ENCODE measurements around the gene CHODL. TPM values are rescaled to one million over a fixed set of nuclear protein-coding genes. Genes with fewer than 3 reads are reported as not detected.

The CHODL gene
- total RNA-seq, result under 1 TPM in 2 of 4 donors, not detected in 2; 0.64 to 0.82 TPM

GRCh38 chr21:18244671-18245463 lies at the start of gene CHODL:
Gene CHODL, plus strand, starts transcription at chr21:18244833. Its CDS starts 391 bp downstream, at chr21:18245224.
- intact Hi-C loops (cut with DNase I; ENCODE audit: low total_unique reads), result no loop called here
- WGBS, 2 donors (ENCODE audit: low coverage in 1 of 2), result 0 to 15% methylated on average over 2 to 63 of the region's 72 CpGs
- H3K4me3 ChIP-seq, result peak within 1 kb of the TSS in 3 of 4 donors; percentile 2 to 43 (median 25)
- H3K9me3 ChIP-seq, result no peaks in the 10 kb centered on the region
- DNase-seq, result no peak
- peaks cover 36% of the 10 kb centered on the region for H3K27me3 ChIP-seq
- no peaks in the 10 kb centered on the region for H3K36me3 ChIP-seq
- TF ChIP-seq POLR2AphosphoS5 (IDR thresholded peaks at IDR 0.05), result no peak
- TF ChIP-seq POLR2A (IDR thresholded peaks at IDR 0.05), result no peak
- no peak for TF ChIP-seq EP300 (IDR thresholded peaks at IDR 0.05; ENCODE audit: low read depth)
- TF ChIP-seq CTCF (IDR thresholded peaks at IDR 0.05), result no peak
- peaks cover 0 to 5% (median 0%) of the 10 kb centered on the region in 4 donors for H3K4me1 ChIP-seq
- in situ Hi-C loops (cut with MboI; ENCODE audit: low pct_ligation_motif_present in 1 of 4, low pct_unique_long_range_greater_than_20kb in 1 of 4, low sequenced_read_pairs in 3 of 4), result no loop called here
- no peak within 1 kb of the TSS for H3K27ac ChIP-seq

GRCh38 chr21:18204931-18205330 lies 39.7 kb upstream of the CHODL start:
- Histone ChIP-seq H3K27me3 (no peaks in the 10 kb centered on the region), H3K4me3 (no peak overlapping the region), H3K27ac (no peak overlapping the region), H3K4me1 (no peaks in the 10 kb centered on the region), H3K9me3 (no peaks in the 10 kb centered on the region), H3K36me3 (no peaks in the 10 kb centered on the region)
- intact Hi-C loops (cut with DNase I; ENCODE audit: low total_unique reads) (no loop called here), in situ Hi-C loops (cut with MboI; ENCODE audit: low pct_ligation_motif_present in 1 of 4, low pct_unique_long_range_greater_than_20kb in 1 of 4, low sequenced_read_pairs in 3 of 4) (no loop called here)
- no peak for TF ChIP-seq POLR2AphosphoS5 (IDR thresholded peaks at IDR 0.05)
- TF ChIP-seq EP300 (IDR thresholded peaks at IDR 0.05; ENCODE audit: low read depth), result no peak
- TF ChIP-seq CTCF (IDR thresholded peaks at IDR 0.05), result no peak
- TF ChIP-seq POLR2A (IDR thresholded peaks at IDR 0.05), result no peak
- no peak for DNase-seq
- WGBS, 2 donors (ENCODE audit: low coverage in 1 of 2), result 87 to 89% methylated on average over 1 of the region's 1 CpG

GRCh38 chr21:18218331-18218730 lies 26.3 kb upstream of the CHODL start:
- Histone ChIP-seq H3K4me3 (no peak overlapping the region), H3K4me1 (no peaks in the 10 kb centered on the region), H3K27me3 (no peaks in the 10 kb centered on the region), H3K36me3 (no peaks in the 10 kb centered on the region), H3K9me3 (peaks cover 7 to 10% of the 10 kb centered on the region in 2 donors), H3K27ac (no peak overlapping the region)
- WGBS, 2 donors (ENCODE audit: low coverage in 1 of 2), result 18 to 31% methylated on average over 1 of the region's 1 CpG
- intact Hi-C loops (cut with DNase I; ENCODE audit: low total_unique reads), result no loop called here
- in situ Hi-C loops (cut with MboI; ENCODE audit: low pct_ligation_motif_present in 1 of 4, low pct_unique_long_range_greater_than_20kb in 1 of 4, low sequenced_read_pairs in 3 of 4), result no loop called here
- TF ChIP-seq CTCF (IDR thresholded peaks at IDR 0.05), result no peak
- TF ChIP-seq POLR2A (IDR thresholded peaks at IDR 0.05), result no peak
- TF ChIP-seq POLR2AphosphoS5 (IDR thresholded peaks at IDR 0.05), result no peak
- no peak for TF ChIP-seq EP300 (IDR thresholded peaks at IDR 0.05; ENCODE audit: low read depth)
- DNase-seq, result no peak

GRCh38 chr21:18220498-18220897 lies 24.1 kb upstream of the CHODL start:
- no peaks in the 10 kb centered on the region for H3K27me3 ChIP-seq
- H3K9me3 ChIP-seq, result peaks cover 7 to 10% of the 10 kb centered on the region in 2 donors
- no peak overlapping the region for H3K4me3 ChIP-seq
- no peak for DNase-seq
- H3K36me3 ChIP-seq, result no peaks in the 10 kb centered on the region
- no peaks in the 10 kb centered on the region for H3K4me1 ChIP-seq
- in situ Hi-C loops (cut with MboI; ENCODE audit: low pct_ligation_motif_present in 1 of 4, low pct_unique_long_range_greater_than_20kb in 1 of 4, low sequenced_read_pairs in 3 of 4), result no loop called here
- intact Hi-C loops (cut with DNase I; ENCODE audit: low total_unique reads), result no loop called here
- H3K27ac ChIP-seq, result no peak overlapping the region
- TF ChIP-seq EP300 (IDR thresholded peaks at IDR 0.05; ENCODE audit: low read depth), result no peak
- no peak for TF ChIP-seq CTCF (IDR thresholded peaks at IDR 0.05)
- TF ChIP-seq POLR2A (IDR thresholded peaks at IDR 0.05), result no peak
- no peak for TF ChIP-seq POLR2AphosphoS5 (IDR thresholded peaks at IDR 0.05)

Measured in transverse colon (tissue), 4 donors.